Panc1 (cell line): ENCODE data around the gene POLE.

Experiments
- POLR2AphosphoS5 ChIP-seq: IDR thresholded peaks from 2 replicates; pipeline ENCODE4 v1.6.1; 2012; ENCODE audit warnings: mild to moderate bottlenecking, low read depth, low read length, moderate library complexity
- SIN3A ChIP-seq: IDR thresholded peaks from 2 replicates; pipeline ENCODE4 v1.6.1; 2012; ENCODE audit warnings: low read depth, mild to moderate bottlenecking, low read length, moderate library complexity, borderline replicate concordance; ENCODE audit not compliant: insufficient read depth
- TCF7L2 ChIP-seq: IDR thresholded peaks from 2 replicates; pipeline ENCODE4 v1.6.1; 2011; ENCODE audit warnings: mild to moderate bottlenecking, low read depth, low read length, inconsistent platforms
- TF ChIP-seq, protein P1 (sequence below): fragments of 450-650 bp; IDR thresholded peaks from 2 replicates; pipeline ENCODE4 v1.5.1; 2017; ENCODE audit warnings: mild to moderate bottlenecking
- TF ChIP-seq, protein P2 (sequence below), 2 experiments: IDR thresholded peaks; 2 replicates each; pipeline ENCODE4 v1.6.1; 2011 to 2012; ENCODE audit warnings: low read depth in 2 of 2, control low read depth in 1 of 2, low read length in 1 of 2, mild to moderate bottlenecking in 1 of 2, moderate library complexity in 1 of 2; ENCODE audit not compliant: insufficient read depth in 1 of 2

DNA sequence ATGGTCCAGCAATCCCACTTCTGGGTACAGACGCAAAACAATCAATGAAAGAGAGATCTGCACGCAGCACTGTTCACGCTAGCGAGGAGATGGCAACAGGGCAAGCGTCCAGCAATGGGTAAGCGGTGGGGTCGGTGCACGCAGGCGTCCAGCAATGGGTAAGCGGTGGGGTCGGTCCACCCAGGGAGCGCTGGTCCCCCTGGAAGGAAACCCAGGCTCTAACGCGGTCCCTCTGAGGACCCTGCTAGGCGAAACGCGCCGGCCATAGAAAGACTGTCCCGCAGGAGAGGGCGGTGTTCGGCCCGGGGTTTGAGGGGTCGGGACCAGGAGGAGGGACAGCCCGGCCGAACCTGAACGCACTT, 22.9 kb upstream of the POLE start:
- TF ChIP-seq, protein P1, sequence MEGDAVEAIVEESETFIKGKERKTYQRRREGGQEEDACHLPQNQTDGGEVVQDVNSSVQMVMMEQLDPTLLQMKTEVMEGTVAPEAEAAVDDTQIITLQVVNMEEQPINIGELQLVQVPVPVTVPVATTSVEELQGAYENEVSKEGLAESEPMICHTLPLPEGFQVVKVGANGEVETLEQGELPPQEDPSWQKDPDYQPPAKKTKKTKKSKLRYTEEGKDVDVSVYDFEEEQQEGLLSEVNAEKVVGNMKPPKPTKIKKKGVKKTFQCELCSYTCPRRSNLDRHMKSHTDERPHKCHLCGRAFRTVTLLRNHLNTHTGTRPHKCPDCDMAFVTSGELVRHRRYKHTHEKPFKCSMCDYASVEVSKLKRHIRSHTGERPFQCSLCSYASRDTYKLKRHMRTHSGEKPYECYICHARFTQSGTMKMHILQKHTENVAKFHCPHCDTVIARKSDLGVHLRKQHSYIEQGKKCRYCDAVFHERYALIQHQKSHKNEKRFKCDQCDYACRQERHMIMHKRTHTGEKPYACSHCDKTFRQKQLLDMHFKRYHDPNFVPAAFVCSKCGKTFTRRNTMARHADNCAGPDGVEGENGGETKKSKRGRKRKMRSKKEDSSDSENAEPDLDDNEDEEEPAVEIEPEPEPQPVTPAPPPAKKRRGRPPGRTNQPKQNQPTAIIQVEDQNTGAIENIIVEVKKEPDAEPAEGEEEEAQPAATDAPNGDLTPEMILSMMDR = no peak
- TF ChIP-seq SIN3A (no peak), TCF7L2 (no peak), POLR2AphosphoS5 (no peak)
- TF ChIP-seq, protein P2, sequence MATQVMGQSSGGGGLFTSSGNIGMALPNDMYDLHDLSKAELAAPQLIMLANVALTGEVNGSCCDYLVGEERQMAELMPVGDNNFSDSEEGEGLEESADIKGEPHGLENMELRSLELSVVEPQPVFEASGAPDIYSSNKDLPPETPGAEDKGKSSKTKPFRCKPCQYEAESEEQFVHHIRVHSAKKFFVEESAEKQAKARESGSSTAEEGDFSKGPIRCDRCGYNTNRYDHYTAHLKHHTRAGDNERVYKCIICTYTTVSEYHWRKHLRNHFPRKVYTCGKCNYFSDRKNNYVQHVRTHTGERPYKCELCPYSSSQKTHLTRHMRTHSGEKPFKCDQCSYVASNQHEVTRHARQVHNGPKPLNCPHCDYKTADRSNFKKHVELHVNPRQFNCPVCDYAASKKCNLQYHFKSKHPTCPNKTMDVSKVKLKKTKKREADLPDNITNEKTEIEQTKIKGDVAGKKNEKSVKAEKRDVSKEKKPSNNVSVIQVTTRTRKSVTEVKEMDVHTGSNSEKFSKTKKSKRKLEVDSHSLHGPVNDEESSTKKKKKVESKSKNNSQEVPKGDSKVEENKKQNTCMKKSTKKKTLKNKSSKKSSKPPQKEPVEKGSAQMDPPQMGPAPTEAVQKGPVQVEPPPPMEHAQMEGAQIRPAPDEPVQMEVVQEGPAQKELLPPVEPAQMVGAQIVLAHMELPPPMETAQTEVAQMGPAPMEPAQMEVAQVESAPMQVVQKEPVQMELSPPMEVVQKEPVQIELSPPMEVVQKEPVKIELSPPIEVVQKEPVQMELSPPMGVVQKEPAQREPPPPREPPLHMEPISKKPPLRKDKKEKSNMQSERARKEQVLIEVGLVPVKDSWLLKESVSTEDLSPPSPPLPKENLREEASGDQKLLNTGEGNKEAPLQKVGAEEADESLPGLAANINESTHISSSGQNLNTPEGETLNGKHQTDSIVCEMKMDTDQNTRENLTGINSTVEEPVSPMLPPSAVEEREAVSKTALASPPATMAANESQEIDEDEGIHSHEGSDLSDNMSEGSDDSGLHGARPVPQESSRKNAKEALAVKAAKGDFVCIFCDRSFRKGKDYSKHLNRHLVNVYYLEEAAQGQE (IDR thresholded peaks at IDR 0.05; ENCODE audit: insufficient read depth in 1 of 2, low read depth in 2 of 2, low read length in 1 of 2) = no peak
